ENCODE data around the gene RABL3. TPM values are rescaled to one million over a fixed set of nuclear protein-coding genes. Genes with fewer than 3 reads are reported as not detected.

The RABL3 gene
- total RNA-seq, 1 experiment from 2014 or later, result 14.6 TPM

GRCh38 chr3:120713262-120713661 lies 29.1 kb downstream of the RABL3 start:
- Mint-ChIP-seq H3K27ac (ENCODE audit: unreplicated experiment) (no peak overlapping the region), H3K27me3 (ENCODE audit: unreplicated experiment) (no peaks in the 10 kb centered on the region), H3K4me3 (ENCODE audit: low read depth, unreplicated experiment) (no peak overlapping the region), H3K4me1 (ENCODE audit: low read depth, unreplicated experiment) (peaks cover 5% of the 10 kb centered on the region), H3K9me3 (ENCODE audit: low read depth, unreplicated experiment) (no peaks in the 10 kb centered on the region), H3K36me3 (ENCODE audit: insufficient read depth, unreplicated experiment) (no peaks in the 10 kb centered on the region)
- DNase-seq, result no peak
- CTCF ChIA-PET, result no interaction called here
- intact Hi-C loops (cut with micrococcal nuclease; ENCODE audit: unreplicated experiment), result no loop called here
- no peak for TF ChIP-seq CTCF (IDR thresholded peaks at IDR 0.05; ENCODE audit: unreplicated experiment)
- BruUV-seq (replicated peaks), result no TSS peak

GRCh38 chr3:120710369-120710768 lies 31.9 kb downstream of the RABL3 start:
- intact Hi-C loops (cut with micrococcal nuclease; ENCODE audit: unreplicated experiment), result no loop called here
- Mint-ChIP-seq H3K27me3 (ENCODE audit: unreplicated experiment) (no peaks in the 10 kb centered on the region), H3K4me3 (ENCODE audit: low read depth, unreplicated experiment) (no peak overlapping the region), H3K27ac (ENCODE audit: unreplicated experiment) (no peak overlapping the region), H3K36me3 (ENCODE audit: insufficient read depth, unreplicated experiment) (no peaks in the 10 kb centered on the region), H3K4me1 (ENCODE audit: low read depth, unreplicated experiment) (no peaks in the 10 kb centered on the region), H3K9me3 (ENCODE audit: low read depth, unreplicated experiment) (no peaks in the 10 kb centered on the region)
- no peak for TF ChIP-seq CTCF (IDR thresholded peaks at IDR 0.05; ENCODE audit: unreplicated experiment)
- no TSS peak for BruUV-seq (replicated peaks)
- CTCF ChIA-PET, result interaction anchor here (0.8 kb wide), 1 partner anchor 24 kb away, joined by 3 read pairs; no protein-coding TSS in a partner anchor
- DNase-seq, result no peak

GRCh38 chr3:120708408-120708807 lies 33.9 kb downstream of the RABL3 start:
- CTCF ChIA-PET, result no interaction called here
- no peak overlapping the region for H3K4me3 Mint-ChIP-seq (ENCODE audit: low read depth, unreplicated experiment)
- no peak for TF ChIP-seq CTCF (IDR thresholded peaks at IDR 0.05; ENCODE audit: unreplicated experiment)
- no TSS peak for BruUV-seq (replicated peaks)
- H3K27ac Mint-ChIP-seq (ENCODE audit: unreplicated experiment), result no peak overlapping the region
- DNase-seq, result no peak
- H3K27me3 Mint-ChIP-seq (ENCODE audit: unreplicated experiment), result no peaks in the 10 kb centered on the region
- no peaks in the 10 kb centered on the region for H3K4me1 Mint-ChIP-seq (ENCODE audit: low read depth, unreplicated experiment)
- H3K36me3 Mint-ChIP-seq (ENCODE audit: insufficient read depth, unreplicated experiment), result no peaks in the 10 kb centered on the region
- intact Hi-C loops (cut with micrococcal nuclease; ENCODE audit: unreplicated experiment), result no loop called here
- no peaks in the 10 kb centered on the region for H3K9me3 Mint-ChIP-seq (ENCODE audit: low read depth, unreplicated experiment)

GRCh38 chr3:120706950-120707349 lies 35.4 kb downstream of the RABL3 start:
- Mint-ChIP-seq H3K4me1 (ENCODE audit: low read depth, unreplicated experiment) (no peaks in the 10 kb centered on the region), H3K27ac (ENCODE audit: unreplicated experiment) (no peak overlapping the region), H3K36me3 (ENCODE audit: insufficient read depth, unreplicated experiment) (no peaks in the 10 kb centered on the region), H3K9me3 (ENCODE audit: low read depth, unreplicated experiment) (no peaks in the 10 kb centered on the region), H3K27me3 (ENCODE audit: unreplicated experiment) (no peaks in the 10 kb centered on the region), H3K4me3 (ENCODE audit: low read depth, unreplicated experiment) (no peak overlapping the region)
- DNase-seq, result no peak
- intact Hi-C loops (cut with micrococcal nuclease; ENCODE audit: unreplicated experiment), result no loop called here
- no peak for TF ChIP-seq CTCF (IDR thresholded peaks at IDR 0.05; ENCODE audit: unreplicated experiment)
- CTCF ChIA-PET, result no interaction called here
- no TSS peak for BruUV-seq (replicated peaks)

Data from Calu3 (cell line).